Upper lobe of left lung (tissue), 6 donors: ENCODE data around the gene NT5E. TPM values are rescaled to one million over a fixed set of nuclear protein-coding genes. Genes with fewer than 3 reads are reported as not detected.
"Not testable (repeated sequence)": the region's sequence is repeated elsewhere in the genome, so short reads cannot be mapped to it uniquely, and the experiment has no call there.

Experiments
- ATAC-seq, 2 donors: fragments of 200-7000 bp; cut with Tn5 transposase; one replicate each; pipeline ENCODE4 v1.9.1; 2022; ENCODE audit warnings: mild to moderate bottlenecking in 2 of 2, moderate library complexity in 2 of 2; ENCODE audit not compliant: low FRiP score in 2 of 2
- DNase-seq, 2 donors: peaks; one replicate each; pipeline ENCODE4 v3.0.0-alpha.2; 2019 to 2020
- H3K27ac ChIP-seq, 4 donors: fragments of 200-600 bp; sonication (generic); one replicate each; pipeline ENCODE4 v1.5.1; 2016 to 2019
- H3K27me3 ChIP-seq, 4 donors: fragments of 200-600 bp; sonication (generic); one replicate each; pipeline ENCODE4 v1.5.1; 2017 to 2019
- H3K36me3 ChIP-seq, 4 donors: fragments of 200-600 bp; sonication (generic); one replicate each; pipeline ENCODE4 v1.5.1; 2016 to 2019
- H3K4me1 ChIP-seq, 4 donors: fragments of 200-600 bp; sonication (generic); one replicate each; pipeline ENCODE4 v1.5.1; 2018 to 2019
- H3K4me3 ChIP-seq, 4 donors: fragments of 200-600 bp; sonication (generic); one replicate each; pipeline ENCODE4 v1.5.1; 2017 to 2019; ENCODE audit warnings: mild to moderate bottlenecking in 2 of 4, moderate library complexity in 1 of 4
- H3K9me3 ChIP-seq, 4 donors: fragments of 200-600 bp; sonication (generic); one replicate each; pipeline ENCODE4 v1.5.1; 2018 to 2019
- EP300 ChIP-seq, 4 donors: sonication (generic); formaldehyde crosslinking; IDR thresholded peaks; one replicate each; pipeline ENCODE4 v1.5.1; 2017; ENCODE audit warnings: antibody characterized with exemption in 4 of 4, control low read depth in 2 of 4
- POLR2A ChIP-seq, 4 donors: fragments of 450-650 bp; IDR thresholded peaks; one replicate each; pipeline ENCODE4 v1.5.1; 2016 to 2017; ENCODE audit warnings: antibody characterized with exemption in 4 of 4, mild to moderate bottlenecking in 2 of 4
- POLR2AphosphoS5 ChIP-seq, 2 donors: sonication (generic); formaldehyde crosslinking; IDR thresholded peaks; one replicate each; pipeline ENCODE4 v1.5.1; 2017; ENCODE audit warnings: antibody characterized with exemption in 2 of 2
- WGBS, 2 donors: methylation state at CpG; one replicate each; pipeline ENCODE4 v1.1.5; 2017 to 2018; 5-methylcytosine and 5-hydroxymethylcytosine counted together
- total RNA-seq, 6 donors: library from RNA; depleted of rRNA in 4 of 6; stranded (reverse); fragments of >200 nt in 4 of 6; gene quantifications; one replicate each; pipeline versions ENCODE4 v1.1.0 to v1.2.1, GENCODE V29; 2016 to 2021
- TF ChIP-seq, protein P1 (sequence below), 6 experiments: fragments of 450-650 bp in 4 of 6; fragments of 200-600 bp in 2 of 6; sonication (generic) in 2 of 6; IDR thresholded peaks; one replicate each; pipeline ENCODE4 v1.5.1; 2016 to 2019; ENCODE audit warnings: antibody characterized with exemption in 6 of 6
- donor health status: DM: no; HTN: no; CAD: no; lungs with moderate emphysema.
- donor health status: DM: no; HTN: yes; CAD: no; lungs with severe emphysema.

NT5E gene
- total RNA-seq, 6 donors from 2014 or later, result 1.4 to 17.8 (median 9.6) TPM

GRCh38 chr6:85402922-85403321 is 47.0 kb upstream of the NT5E start:
- no peaks in the 10 kb centered on the region for H3K36me3 ChIP-seq
- TF ChIP-seq, protein P1, sequence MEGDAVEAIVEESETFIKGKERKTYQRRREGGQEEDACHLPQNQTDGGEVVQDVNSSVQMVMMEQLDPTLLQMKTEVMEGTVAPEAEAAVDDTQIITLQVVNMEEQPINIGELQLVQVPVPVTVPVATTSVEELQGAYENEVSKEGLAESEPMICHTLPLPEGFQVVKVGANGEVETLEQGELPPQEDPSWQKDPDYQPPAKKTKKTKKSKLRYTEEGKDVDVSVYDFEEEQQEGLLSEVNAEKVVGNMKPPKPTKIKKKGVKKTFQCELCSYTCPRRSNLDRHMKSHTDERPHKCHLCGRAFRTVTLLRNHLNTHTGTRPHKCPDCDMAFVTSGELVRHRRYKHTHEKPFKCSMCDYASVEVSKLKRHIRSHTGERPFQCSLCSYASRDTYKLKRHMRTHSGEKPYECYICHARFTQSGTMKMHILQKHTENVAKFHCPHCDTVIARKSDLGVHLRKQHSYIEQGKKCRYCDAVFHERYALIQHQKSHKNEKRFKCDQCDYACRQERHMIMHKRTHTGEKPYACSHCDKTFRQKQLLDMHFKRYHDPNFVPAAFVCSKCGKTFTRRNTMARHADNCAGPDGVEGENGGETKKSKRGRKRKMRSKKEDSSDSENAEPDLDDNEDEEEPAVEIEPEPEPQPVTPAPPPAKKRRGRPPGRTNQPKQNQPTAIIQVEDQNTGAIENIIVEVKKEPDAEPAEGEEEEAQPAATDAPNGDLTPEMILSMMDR (IDR thresholded peaks at IDR 0.05), result no peak
- no peak for TF ChIP-seq POLR2A (IDR thresholded peaks at IDR 0.05)
- TF ChIP-seq EP300 (IDR thresholded peaks at IDR 0.05), result no peak
- TF ChIP-seq POLR2AphosphoS5 (IDR thresholded peaks at IDR 0.05), result no peak
- H3K4me1 ChIP-seq, result peaks cover 10 to 29% (median 20%) of the 10 kb centered on the region in 4 donors
- no peaks in the 10 kb centered on the region for H3K27me3 ChIP-seq
- H3K27ac ChIP-seq, result peak overlapping the region in 3 of 4 donors; percentile 1 to 64 (median 33)
- 65 to 74% methylated on average over 7 of the region's 7 CpGs for WGBS, 2 donors
- ATAC-seq (no peak), DNase-seq (no peak)
- no peak overlapping the region for H3K4me3 ChIP-seq
- no peaks in the 10 kb centered on the region for H3K9me3 ChIP-seq

GRCh38 chr6:85403331-85404015 is 46.4 kb upstream of the NT5E start:
- no peaks in the 10 kb centered on the region for H3K9me3 ChIP-seq
- no peaks in the 10 kb centered on the region for H3K27me3 ChIP-seq
- H3K27ac ChIP-seq, result peak overlapping the region in 3 of 4 donors; percentile 10 to 64 (median 33)
- peaks cover 10 to 29% (median 20%) of the 10 kb centered on the region in 4 donors for H3K4me1 ChIP-seq
- H3K36me3 ChIP-seq, result no peaks in the 10 kb centered on the region
- WGBS, 2 donors, result 40 to 78% methylated on average over 2 of the region's 2 CpGs
- no peak for TF ChIP-seq POLR2A (IDR thresholded peaks at IDR 0.05)
- TF ChIP-seq, protein P1 (IDR thresholded peaks at IDR 0.05), result no peak
- no peak for TF ChIP-seq POLR2AphosphoS5 (IDR thresholded peaks at IDR 0.05)
- ATAC-seq (peak; percentile 61 to 80), DNase-seq (no peak)
- H3K4me3 ChIP-seq, result no peak overlapping the region

DNA sequence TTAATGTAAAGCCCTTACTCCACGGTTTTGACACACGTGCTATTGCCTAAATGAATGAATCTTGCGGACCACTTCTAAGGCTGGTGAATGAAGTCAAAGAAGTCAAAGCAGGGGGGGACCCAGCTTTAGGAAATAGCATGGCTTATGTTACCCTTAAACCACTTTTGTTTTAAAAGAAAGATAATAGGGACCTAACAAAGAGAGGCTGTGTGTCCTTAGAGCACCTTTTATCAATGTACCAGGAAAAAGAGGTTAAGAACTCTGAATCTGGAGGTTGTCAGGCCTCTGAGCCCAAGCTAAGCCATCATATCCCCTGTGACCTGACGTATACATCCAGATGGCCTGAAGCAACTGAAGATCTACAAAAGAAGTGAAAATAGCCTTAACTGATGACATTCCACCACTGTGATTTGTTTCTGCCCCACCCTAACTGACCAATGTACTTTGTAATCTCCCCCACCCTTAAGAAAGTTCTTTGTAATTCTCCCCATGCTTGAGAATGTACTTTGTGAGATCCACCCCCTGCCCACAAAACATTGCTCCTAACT is 45.8 kb upstream of the NT5E start:
- H3K36me3 ChIP-seq, H3K9me3 ChIP-seq, H3K4me3 ChIP-seq, DNase-seq, H3K27me3 ChIP-seq: not testable (repeated sequence)
- Histone ChIP-seq H3K4me1 (peaks cover 10 to 29% (median 20%) of the 10 kb centered on the region in 4 donors), H3K27ac (peak overlapping the region in 3 of 4 donors; percentile 10 to 64 (median 30))
- ATAC-seq, result peak in 1 of 2 donors; percentile 6
- 65 to 70% methylated on average over 4 of the region's 4 CpGs for WGBS, 2 donors

- Histone ChIP-seq H3K4me3 (no peak overlapping the region), H3K4me1 (peaks cover 10 to 29% (median 20%) of the 10 kb centered on the region in 4 donors), H3K27me3 (no peaks in the 10 kb centered on the region), H3K36me3 (no peaks in the 10 kb centered on the region), H3K27ac (peak overlapping the region in 2 of 4 donors; percentile 10 to 31), H3K9me3 (no peaks in the 10 kb centered on the region)
- ATAC-seq, result peak in 1 of 2 donors; percentile 63
- no peak for DNase-seq
- TF ChIP-seq, protein P1 (IDR thresholded peaks at IDR 0.05), result no peak
- TF ChIP-seq EP300 (IDR thresholded peaks at IDR 0.05) (no peak), POLR2A (IDR thresholded peaks at IDR 0.05) (no peak), POLR2AphosphoS5 (IDR thresholded peaks at IDR 0.05) (no peak)
- 65 to 66% methylated on average over 12 of the region's 12 CpGs for WGBS, 2 donors
Measured at GRCh38 chr6:85404564-85405174, 45.2 kb upstream of the NT5E start.

DNA sequence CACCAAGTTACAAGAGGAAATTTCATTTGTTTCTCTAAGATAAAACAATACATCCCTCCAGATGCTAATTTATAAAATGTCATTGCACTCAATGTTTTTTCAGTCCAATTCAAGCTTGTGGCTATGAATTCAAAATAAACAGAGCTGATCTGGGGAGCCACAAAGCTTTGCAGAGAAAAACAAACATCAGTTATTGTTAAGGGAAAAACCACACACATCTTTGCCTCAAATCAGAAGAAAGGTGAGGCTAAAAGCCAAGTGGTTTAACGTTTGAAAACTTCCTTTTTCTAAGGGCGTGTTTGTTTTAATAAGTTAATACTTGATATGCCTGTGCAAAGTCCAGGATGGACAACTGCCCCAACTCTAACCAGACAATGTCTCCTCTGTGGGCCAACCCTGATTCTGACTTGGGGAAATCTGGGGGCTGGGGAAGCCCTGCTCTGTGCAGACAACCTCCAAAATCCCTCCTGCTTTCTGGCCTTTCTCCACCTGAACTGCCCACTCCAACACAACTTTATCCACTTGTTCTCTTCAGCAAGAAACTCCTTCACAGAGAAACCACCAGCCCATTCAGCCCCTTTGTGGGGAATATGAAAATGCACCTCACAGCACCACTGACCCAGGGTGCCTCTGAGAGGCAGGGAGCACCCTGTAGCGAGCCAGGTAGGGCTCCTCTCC is 44.6 kb upstream of the NT5E start:
- TF ChIP-seq POLR2A (IDR thresholded peaks at IDR 0.05) (no peak), POLR2AphosphoS5 (IDR thresholded peaks at IDR 0.05) (no peak), EP300 (IDR thresholded peaks at IDR 0.05) (no peak)
- TF ChIP-seq, protein P1 (IDR thresholded peaks at IDR 0.05), result no peak
- Histone ChIP-seq H3K27me3 (no peaks in the 10 kb centered on the region), H3K4me3 (no peak overlapping the region), H3K4me1 (peaks cover 10 to 29% (median 20%) of the 10 kb centered on the region in 4 donors), H3K36me3 (no peaks in the 10 kb centered on the region), H3K9me3 (no peaks in the 10 kb centered on the region), H3K27ac (peak overlapping the region in 1 of 4 donors; percentile 31)
- 32 to 45% methylated on average over 3 of the region's 3 CpGs for WGBS, 2 donors
- ATAC-seq (peak; percentile 13 to 66), DNase-seq (no peak)
